Stomach (tissue), 9 donors: ENCODE results near the gene STAT5B. TPM values are rescaled to one million over a fixed set of nuclear protein-coding genes. Genes with fewer than 3 reads are reported as not detected.
"Not testable (repeated sequence)": the region's sequence is repeated elsewhere in the genome, so short reads cannot be mapped to it uniquely, and the experiment has no call there.

ENCODE experiments used
- DNase-seq, 2 donors: peaks; one replicate each; pipeline versions ENCODE4 v3.0.0 to v3.0.0-alpha.2; 2013 to 2019
- H3K27ac ChIP-seq, 5 donors: fragments of 200-600 bp in 4 of 5; sonication (generic) in 4 of 5; one replicate each; pipeline ENCODE4 v1.5.1; 2013 to 2019; ENCODE audit warnings: mild to moderate bottlenecking in 1 of 5, moderate library complexity in 1 of 5
- H3K27me3 ChIP-seq, 3 donors: fragments of 200-600 bp; sonication (generic); one replicate each; pipeline ENCODE4 v1.5.1; 2017 to 2019; ENCODE audit warnings: mixed run types in 1 of 3
- H3K36me3 ChIP-seq, 4 donors: fragments of 200-600 bp; sonication (generic); 1 replicate in 3 of 4; 2 replicates in 1 of 4; pipeline ENCODE4 v1.5.1; 2016 to 2019
- H3K4me1 ChIP-seq, 4 donors: fragments of 200-600 bp; sonication (generic); one replicate each; pipeline ENCODE4 v1.5.1; 2016 to 2019
- H3K4me3 ChIP-seq, 4 donors: fragments of 200-600 bp; sonication (generic) in 3 of 4; one replicate each; pipeline ENCODE4 v1.5.1; 2016 to 2019; ENCODE audit warnings: mild to moderate bottlenecking in 1 of 4
- H3K9me3 ChIP-seq, 4 donors: fragments of 200-600 bp; sonication (generic); one replicate each; pipeline ENCODE4 v1.5.1; 2016 to 2019
- CTCF ChIP-seq, 7 experiments: fragments of 450-650 bp in 4 of 7; fragments of 200-600 bp in 3 of 7; sonication (generic) in 3 of 7; IDR thresholded peaks; one replicate each; pipeline ENCODE4 v1.5.1; 2016 to 2019; ENCODE audit warnings: antibody characterized with exemption in 7 of 7, control low read depth in 2 of 7, mild to moderate bottlenecking in 1 of 7
- EP300 ChIP-seq: sonication (generic); formaldehyde crosslinking; IDR thresholded peaks from one replicate; pipeline ENCODE4 v1.6.1; 2017; ENCODE audit warnings: antibody characterized with exemption
- POLR2A ChIP-seq, 4 donors: fragments of 450-650 bp; IDR thresholded peaks; one replicate each; pipeline ENCODE4 v1.6.1; 2016; ENCODE audit warnings: antibody characterized with exemption in 4 of 4, control low read depth in 2 of 4, mild to moderate bottlenecking in 1 of 4, moderate library complexity in 1 of 4
- POLR2AphosphoS5 ChIP-seq, 3 donors: sonication (generic); formaldehyde crosslinking; IDR thresholded peaks; one replicate each; pipeline ENCODE4 v1.6.1; 2016; ENCODE audit warnings: antibody characterized with exemption in 3 of 3
- WGBS, 5 donors: extraction: QIAGEN DNeasy Blood & Tissue Kit in 3 of 5; methylation state at CpG; one replicate each; pipeline versions ENCODE4 v1.1.5 to v1.1.7; 2013 to 2018; 5-methylcytosine and 5-hydroxymethylcytosine counted together
- intact Hi-C: fragments of 100-400 bp; cut with DNase I; formaldehyde crosslinking; loops from one replicate; pipeline ENCODE4 v1.15.1; 2023; ENCODE audit warnings: low total_unique reads
- polyA plus RNA-seq, 3 donors: library from polyadenylated mRNA; stranded (reverse); fragments of 200-250 nt; gene quantifications; one replicate each; pipeline ENCODE4 v1.2.3, GENCODE V29; 2013
- total RNA-seq, 5 donors: library from RNA; depleted of rRNA; stranded (reverse); fragments of >200 nt; gene quantifications; one replicate each; pipeline versions ENCODE4 v1.1.0 to v1.2.3, GENCODE V29; 2014 to 2016
- donor health status: healthy with polysubstance abuse.
- donor health status: Bipolar disorder and iron deficiency.
- donor health status: healthy.

Gene STAT5B
- total and polyA plus RNA-seq, 8 donors: 18.9 to 86.2 (median 52.4) TPM

- DNase-seq: no peak
- Histone ChIP-seq H3K36me3 (peaks cover 45 to 100% (median 100%) of the 10 kb centered on the region in 4 donors), H3K27ac (no peak overlapping the region), H3K27me3 (no peaks in the 10 kb centered on the region), H3K4me3 (no peak overlapping the region), H3K9me3 (no peaks in the 10 kb centered on the region), H3K4me1 (peaks cover 3 to 19% (median 11%) of the 10 kb centered on the region in 4 donors)
- TF ChIP-seq POLR2A (IDR thresholded peaks at IDR 0.05) (no peak), POLR2AphosphoS5 (IDR thresholded peaks at IDR 0.05) (no peak), CTCF (IDR thresholded peaks at IDR 0.05) (no peak), EP300 (no peak)
- intact Hi-C loops: no loop called here
- WGBS, 5 donors: 85 to 92% (median 86%) methylated on average over 13 to 18 of the region's 18 CpGs
These were observed 29.6 kb upstream of the STAT5B start for GRCh38 chr17:42305543-42306384.

DNA sequence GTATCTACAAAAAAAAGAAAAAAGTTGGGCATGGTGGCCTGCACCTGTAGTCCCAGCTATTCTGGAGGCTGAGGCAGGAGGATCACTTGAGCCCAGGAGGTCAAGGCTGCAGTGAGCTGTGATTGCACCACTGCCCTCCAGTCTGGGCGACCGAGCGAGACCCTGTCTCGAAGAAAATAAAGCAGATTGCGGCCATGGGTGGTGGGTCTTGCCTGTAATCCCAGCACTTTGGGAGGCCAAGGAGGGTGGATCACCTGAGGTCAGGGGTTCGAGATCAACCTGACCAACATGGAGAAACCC lies 28.8 kb upstream of the STAT5B start:
- 93 to 99% (median 99%) methylated on average over 6 of the region's 6 CpGs for WGBS, 5 donors
- intact Hi-C loops, H3K27ac ChIP-seq, H3K4me3 ChIP-seq, H3K9me3 ChIP-seq, H3K27me3 ChIP-seq, DNase-seq: not testable (repeated sequence)
- peaks cover 0 to 12% (median 5%) of the 10 kb centered on the region in 4 donors for H3K4me1 ChIP-seq
- H3K36me3 ChIP-seq: peaks cover 41 to 100% (median 99%) of the 10 kb centered on the region in 4 donors

GRCh38 chr17:42304187-42305030 lies 28.2 kb upstream of the STAT5B start:
- TF ChIP-seq EP300: no peak
- no peak for TF ChIP-seq POLR2AphosphoS5 (IDR thresholded peaks at IDR 0.05)
- TF ChIP-seq POLR2A (IDR thresholded peaks at IDR 0.05): no peak
- no peak for TF ChIP-seq CTCF (IDR thresholded peaks at IDR 0.05)
- H3K27ac ChIP-seq: no peak overlapping the region
- H3K4me3 ChIP-seq: no peak overlapping the region
- peaks cover 43 to 97% (median 95%) of the 10 kb centered on the region in 4 donors for H3K36me3 ChIP-seq
- H3K9me3 ChIP-seq: no peaks in the 10 kb centered on the region
- peaks cover 0 to 6% (median 2%) of the 10 kb centered on the region in 4 donors for H3K4me1 ChIP-seq
- WGBS, 5 donors: 92 to 96% (median 95%) methylated on average over 16 of the region's 16 CpGs
- no peaks in the 10 kb centered on the region for H3K27me3 ChIP-seq
- intact Hi-C loops: no loop called here
- no peak for DNase-seq

DNA sequence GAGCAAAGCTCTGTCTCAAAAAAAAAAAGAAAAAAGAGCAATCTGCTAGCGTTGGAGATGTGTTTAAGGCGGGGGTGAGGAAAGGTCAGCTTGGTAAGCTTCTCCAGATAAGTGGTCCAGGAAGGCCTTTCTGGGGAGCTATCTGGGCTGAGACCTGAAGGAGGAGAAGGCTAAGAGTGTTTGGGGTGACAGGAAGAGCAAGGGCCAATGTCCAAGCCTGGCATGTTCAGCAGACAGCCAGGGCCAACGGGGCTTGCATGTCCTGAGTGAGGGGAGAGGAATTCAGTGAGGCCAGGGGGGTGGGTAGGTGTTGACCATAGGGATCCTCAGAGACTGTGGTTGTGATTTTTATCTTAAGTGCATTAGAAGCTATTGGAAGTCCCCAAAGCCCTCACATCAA lies 27.5 kb upstream of the STAT5B start:
- Histone ChIP-seq H3K4me1 (no peaks in the 10 kb centered on the region), H3K27me3 (no peaks in the 10 kb centered on the region), H3K36me3 (peaks cover 45 to 97% (median 95%) of the 10 kb centered on the region in 4 donors), H3K4me3 (no peak overlapping the region), H3K27ac (no peak overlapping the region), H3K9me3 (no peaks in the 10 kb centered on the region)
- intact Hi-C loops: no loop called here
- no peak for TF ChIP-seq CTCF (IDR thresholded peaks at IDR 0.05)
- TF ChIP-seq POLR2A (IDR thresholded peaks at IDR 0.05): no peak
- no peak for TF ChIP-seq EP300
- TF ChIP-seq POLR2AphosphoS5 (IDR thresholded peaks at IDR 0.05): no peak
- DNase-seq: no peak
- 78 to 92% (median 81%) methylated on average over 3 of the region's 3 CpGs for WGBS, 5 donors
